ENCODE results near the gene HCN3.
A peak's percentile ranks its signal among the peaks of the same experiment; 100 is the strongest.

The HCN3 gene

GRCh38 chr1:155254228-155254713 is 23.0 kb upstream of the HCN3 start:
- DNase-seq (no peak), ATAC-seq (no peak)

GRCh38 chr1:155254714-155255242 is 22.5 kb upstream of the HCN3 start:
- DNase-seq (no peak), ATAC-seq (no peak)

DNA sequence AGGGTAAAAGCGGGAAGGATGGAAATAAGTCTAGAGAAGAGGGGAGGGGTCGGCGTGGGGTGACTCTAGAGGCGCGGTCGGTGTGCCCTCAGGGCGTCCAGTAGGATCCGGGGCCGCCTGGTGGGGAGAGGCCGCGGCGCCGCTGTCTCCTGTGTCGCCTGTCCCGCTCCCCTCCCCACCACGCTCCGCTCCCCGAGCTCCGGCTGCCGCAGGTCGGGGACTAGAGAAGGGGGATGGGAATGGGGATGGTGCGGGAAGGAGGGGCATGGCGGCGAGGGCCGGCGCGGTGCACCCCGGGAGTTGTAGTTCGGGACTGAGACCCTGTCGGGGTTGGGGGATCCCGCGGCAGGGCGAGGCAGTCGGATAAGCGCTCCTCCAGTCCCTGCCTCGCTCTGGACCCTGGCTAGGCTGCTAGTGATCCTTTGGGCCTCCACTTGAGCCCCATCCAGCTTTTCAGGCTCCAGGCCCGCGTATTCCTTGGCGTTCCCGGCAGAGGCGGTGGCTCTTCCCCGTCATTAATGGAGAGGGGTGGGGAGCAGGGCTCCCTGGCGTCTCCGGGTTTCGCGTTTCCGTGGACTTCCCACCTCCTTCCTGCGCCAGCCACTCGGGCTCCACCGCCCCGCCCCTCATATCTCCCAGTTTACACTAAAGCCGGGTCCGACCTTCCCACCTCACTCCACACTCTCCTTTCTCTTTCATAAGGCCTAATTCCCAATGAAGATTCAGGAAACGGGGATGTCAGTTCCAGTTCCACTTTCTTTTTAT is 21.8 kb upstream of the HCN3 start, which contains the start of gene ENTREP3:
ENTREP3 (minus strand) TSS at position 241 of the 765 bp plus-strand sequence. CDS start 606 bp downstream, outside the sequence.
- DNase-seq: peak; percentile 85
- peak; percentile 66 for ATAC-seq

DNA sequence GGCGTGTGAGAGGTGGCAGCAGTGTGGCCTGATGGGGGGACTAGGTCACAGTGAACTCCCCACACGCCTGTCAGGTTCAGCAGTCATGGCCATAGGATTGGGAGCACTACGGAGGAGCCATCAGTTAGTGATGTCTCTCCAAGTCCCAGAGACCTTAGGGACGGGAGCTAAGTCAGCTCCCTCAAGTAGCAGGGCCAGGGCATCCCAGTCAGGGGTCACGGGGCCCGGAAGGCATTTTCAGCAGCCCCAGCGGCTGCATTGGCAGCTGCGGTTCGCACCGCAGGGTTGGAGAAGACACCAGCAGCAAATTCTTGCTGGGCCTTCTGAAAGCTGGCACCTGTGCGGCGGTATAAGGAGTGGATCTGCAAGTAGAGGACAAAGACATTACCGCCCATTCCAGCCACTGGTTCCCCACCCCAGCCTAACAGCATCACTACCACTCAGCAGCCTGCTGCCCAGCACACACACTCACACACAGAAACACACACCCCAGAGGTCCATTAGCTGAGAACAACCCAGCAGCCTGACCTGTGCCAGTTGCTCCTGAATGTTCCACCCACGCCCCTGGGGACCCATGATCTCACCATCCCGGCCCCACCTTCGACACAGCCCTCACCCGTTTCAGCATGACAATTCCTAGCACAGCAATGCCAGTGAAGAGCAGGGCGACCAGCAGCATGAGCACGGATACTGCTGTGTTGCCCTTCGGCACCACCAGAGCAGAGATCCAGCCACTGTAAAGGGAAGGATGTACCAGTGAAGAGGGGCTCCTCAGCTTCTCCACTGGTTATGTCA is 21.0 kb upstream of the HCN3 start:
- DNase-seq (no peak), ATAC-seq (no peak)

DNA sequence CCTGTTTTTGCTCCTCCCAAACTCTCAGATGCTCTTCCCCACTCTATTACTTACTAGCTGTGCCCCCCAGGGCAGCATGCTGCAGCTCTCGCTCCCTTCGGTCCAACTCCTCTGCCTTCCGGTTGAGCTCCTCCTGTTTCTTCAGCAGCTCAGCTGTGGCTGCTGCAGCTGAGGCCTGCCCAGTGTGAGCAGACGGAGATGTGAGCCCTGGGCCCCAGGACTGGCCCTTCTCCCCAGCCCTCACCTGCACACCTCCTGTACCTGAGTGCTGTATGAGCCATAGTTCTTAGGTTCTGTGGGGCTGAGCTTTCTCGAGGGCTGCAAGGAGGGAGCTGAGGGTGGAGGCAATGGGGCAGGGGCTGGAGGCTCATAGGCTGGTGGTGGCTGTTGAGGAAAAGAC is 17.0 kb upstream of the HCN3 start:
- no peak for ATAC-seq
- no peak for DNase-seq

DNA sequence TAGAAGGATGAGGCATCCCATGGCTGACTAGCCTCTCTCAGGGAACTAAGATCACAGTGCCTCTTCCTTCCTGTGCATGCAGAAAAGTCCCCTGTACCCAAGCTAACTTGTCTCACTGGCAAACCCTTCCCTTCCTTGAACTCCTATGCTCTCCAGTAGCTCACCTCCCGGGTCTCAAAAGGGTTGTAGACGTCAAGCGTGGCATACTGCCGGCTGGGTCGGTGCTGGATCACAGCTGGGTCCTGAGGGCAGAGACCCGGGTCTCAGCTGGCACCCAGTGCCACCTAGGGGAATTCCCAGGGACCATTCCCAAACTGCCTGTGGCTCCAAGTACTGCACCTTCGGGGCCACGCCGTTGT is 15.8 kb upstream of the HCN3 start:
- peak; percentile 12 for ATAC-seq
- no peak for DNase-seq

DNA sequence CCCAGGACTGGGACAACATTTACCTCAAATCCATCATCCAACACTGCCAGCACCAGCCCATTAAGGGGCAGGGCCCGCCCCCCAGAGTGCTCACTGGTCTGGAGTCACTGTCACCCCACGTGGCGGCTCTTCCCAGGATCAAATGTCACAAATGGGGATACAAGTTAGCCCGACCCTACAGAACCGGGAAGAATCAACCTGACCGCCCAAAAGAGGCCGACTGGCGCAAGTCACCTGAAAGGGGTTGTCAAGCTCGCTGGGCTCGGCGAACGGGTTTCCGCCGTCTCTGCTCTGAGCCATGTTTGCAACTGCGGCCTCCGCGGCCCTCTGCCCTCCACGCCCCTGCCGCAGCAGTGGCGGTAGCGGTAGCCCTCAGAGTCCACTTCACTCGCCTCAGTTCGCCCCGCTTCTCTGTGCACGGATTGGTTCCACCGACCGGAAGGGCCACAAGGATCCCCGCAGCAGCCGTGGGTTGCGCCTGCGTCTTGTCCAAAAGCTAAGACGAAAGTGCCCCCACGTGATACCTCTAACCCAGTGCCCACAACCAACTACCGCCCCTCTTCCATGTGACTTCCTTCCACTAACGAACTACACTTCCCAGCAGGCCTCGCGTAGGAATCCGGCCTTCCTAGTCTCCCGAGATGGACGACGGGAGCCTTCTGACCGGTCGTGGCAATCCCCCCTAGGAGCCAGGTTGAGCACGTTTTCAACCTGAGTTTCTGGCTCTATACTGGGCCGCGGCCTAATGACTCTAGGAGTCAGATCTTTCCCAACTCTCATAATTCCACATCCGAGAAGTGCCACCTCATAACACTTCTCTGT is 15.2 kb upstream of the HCN3 start, which contains the start of gene SCAMP3:
SCAMP3 (minus strand) TSS at position 509 of the 822 bp plus-strand sequence; CDS start at position 300, 209 bp downstream.
- peak; percentile 91 for DNase-seq

DNA sequence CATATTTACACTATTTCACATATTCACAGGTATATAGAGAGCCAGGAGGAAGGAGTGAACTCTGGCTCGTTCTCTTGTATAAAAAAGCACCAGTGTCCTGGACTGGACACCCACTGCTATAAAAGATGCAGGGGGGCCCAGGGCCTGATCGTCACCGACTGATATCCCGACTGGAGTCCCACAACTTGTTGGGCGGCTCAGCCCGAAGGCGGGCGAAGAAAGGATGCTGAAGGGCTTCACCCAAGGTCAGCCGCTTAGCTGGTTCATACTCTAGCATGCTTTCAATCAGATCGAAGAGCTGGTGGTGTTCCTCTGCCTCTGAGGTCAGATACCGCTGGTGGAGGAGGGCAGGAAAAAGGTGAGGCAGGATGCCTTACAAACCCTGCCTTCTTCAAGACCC is 14.2 kb upstream of the HCN3 start:
- DNase-seq: no peak
- ATAC-seq: no peak

More for the DNA sequence above, 15.2 kb upstream of the HCN3 start, which contains the start of gene SCAMP3:
- ATAC-seq: peak; percentile 97

DNA sequence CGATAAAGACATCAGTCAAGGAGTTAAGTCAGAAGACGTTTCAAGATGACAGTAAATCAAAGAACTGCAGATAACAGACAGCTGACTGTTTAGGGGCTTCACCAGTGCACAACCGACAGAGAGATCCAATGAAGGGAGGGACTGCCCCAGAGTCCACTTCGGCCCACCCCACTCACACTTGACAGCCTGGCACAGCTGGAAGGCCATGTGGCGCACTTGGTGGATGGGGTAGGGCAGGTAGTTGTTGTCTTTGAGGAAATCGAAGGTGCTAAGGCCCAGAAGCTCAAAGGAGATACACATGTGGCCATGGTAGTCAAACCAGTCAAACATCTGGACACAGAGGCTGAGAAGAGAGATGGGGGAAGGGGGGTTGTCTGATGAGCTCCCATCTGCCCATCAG is 10.7 kb upstream of the HCN3 start:
- DNase-seq (no peak), ATAC-seq (no peak)

GRCh38 chr1:155267373-155267772 is 9.9 kb upstream of the HCN3 start:
- ATAC-seq: no peak
- DNase-seq: no peak

GRCh38 chr1:155268630-155269029 is 8.6 kb upstream of the HCN3 start:
- ATAC-seq: no peak

GRCh38 chr1:155269381-155269780 is 7.9 kb upstream of the HCN3 start:
- ATAC-seq (no peak), DNase-seq (no peak)

More at GRCh38 chr1:155268630-155269029, 8.6 kb upstream of the HCN3 start:
- DNase-seq: no peak

DNA sequence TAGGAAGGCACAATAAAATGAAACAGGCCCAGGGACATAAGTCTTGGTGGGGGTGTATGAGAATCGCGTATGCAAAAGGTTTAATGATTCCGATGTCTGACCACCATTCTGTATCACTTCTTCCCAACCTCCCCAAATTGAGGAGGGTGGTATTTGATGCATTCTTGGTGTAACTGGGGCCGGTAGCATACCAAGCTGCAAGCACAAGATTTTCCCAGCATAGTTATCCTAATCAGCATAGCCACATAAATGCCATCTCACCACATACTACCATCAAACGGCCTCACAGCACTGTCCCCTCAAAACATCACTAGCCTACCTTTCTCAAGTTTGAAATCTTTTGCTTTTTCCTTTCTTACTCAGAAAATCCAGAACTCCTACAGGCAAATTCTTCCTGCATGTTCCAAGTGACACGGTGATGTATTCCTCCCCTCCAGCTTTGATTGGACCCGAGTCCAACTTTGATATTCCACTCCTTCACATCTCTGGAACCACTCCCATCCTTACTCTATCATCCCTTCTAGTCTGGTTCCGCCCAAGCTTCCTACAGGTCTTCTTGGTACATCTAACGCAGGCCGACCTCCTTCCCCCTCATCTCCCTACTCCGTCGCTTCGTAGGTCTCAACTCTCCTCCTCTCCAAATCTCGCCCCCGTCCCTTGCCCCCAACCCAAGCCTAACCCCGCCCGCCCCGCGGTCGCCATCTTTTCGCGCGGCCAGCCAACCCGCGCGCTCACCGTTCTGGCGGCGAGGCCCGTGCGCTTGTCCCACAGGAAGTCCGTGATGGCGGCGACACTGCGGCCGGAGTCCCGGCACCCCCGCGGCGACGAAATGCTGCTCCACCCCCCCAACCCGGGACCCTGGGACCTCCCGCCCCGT is 4.6 kb upstream of the HCN3 start:
- no peak for DNase-seq
- peak; percentile 41 for ATAC-seq

DNA sequence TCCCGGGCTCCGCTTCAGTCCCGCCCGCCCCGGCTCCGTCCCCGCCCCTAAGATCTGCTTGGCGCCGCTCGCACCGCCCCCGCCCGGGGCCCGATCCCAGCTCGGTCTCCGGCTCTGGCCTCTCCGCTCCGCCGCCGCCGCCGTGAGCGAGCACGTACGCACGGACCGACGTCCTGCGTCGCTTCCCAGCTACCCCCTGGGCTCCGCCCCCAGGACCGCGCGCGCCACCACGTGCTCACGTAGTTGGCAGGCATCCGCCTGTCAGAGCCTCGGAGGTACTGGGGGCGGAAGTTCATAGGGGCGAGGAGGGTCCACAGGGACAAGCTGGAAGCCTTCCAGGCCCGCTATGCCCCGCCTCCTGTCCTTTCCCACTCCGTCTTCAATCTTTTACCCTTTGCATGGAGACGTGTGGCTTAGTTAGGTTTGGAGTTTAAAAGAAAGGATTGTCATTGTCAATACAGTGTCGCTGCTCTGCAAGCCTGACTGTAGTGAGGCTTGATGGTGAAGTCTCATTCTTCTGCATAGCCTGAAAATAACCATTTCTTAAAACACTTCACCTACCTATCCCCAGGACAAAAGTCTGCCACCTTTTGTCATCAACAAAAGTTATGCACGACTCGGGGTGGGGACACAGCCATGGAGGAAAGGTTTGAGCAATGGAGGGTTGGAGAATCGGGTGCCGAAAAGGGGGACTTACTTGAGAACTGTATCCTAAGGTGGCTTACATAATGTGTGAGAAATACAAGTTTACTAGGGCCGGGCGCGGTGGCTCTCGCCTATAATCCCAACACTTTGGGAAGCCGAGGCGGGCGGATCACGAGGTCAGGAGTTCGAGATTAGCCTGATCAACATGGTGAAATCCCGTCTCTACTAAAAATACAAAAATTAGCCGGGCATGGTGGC is 3.7 kb upstream of the HCN3 start, which contains the start of gene CLK2:
CLK2 (minus strand) TSS at position 162 of the 903 bp plus-strand sequence. CDS start 2,527 bp downstream, outside the sequence.
- ATAC-seq (peak; percentile 92), DNase-seq (peak; percentile 99)

DNA sequence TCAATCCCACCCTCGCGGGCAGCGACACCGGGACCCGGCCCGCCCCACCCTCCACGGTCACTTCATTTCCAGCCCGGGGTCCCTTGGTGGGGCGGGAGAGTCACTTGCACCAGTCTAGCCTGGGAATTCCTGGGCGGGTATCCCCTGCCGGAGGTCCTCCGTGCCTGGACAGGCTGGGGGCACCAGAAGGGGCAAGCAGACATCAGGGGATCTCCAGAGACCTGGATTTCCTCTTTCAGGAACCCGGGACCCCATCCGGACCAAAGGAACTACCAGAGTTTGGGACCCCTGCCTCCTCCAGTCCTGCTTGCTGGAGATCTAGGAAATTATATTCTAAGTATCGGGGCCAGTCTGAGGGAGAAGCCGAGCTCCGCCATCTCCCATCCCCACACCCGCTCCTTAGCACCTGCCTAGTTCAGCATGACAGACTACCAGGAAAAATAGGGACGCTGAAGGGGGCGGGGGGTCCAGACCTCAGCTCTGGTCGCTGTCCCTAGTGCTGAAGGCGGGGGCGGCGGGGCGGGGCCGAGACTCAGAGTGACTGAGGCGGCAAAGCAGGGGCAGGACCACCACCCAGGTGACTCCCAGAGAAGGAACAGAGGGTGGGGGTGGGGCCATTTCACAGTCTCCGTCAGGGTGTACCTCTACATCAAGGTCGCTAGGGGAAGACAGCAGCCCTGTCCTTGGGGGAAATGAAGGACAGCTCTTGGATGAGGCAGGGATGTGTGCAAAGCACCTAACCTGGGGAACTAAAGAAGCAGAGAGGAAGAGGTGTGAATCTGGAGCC is 832 bp downstream of the HCN3 start:
- ATAC-seq: peak; percentile 26
- peak; percentile 84 for DNase-seq

DNA sequence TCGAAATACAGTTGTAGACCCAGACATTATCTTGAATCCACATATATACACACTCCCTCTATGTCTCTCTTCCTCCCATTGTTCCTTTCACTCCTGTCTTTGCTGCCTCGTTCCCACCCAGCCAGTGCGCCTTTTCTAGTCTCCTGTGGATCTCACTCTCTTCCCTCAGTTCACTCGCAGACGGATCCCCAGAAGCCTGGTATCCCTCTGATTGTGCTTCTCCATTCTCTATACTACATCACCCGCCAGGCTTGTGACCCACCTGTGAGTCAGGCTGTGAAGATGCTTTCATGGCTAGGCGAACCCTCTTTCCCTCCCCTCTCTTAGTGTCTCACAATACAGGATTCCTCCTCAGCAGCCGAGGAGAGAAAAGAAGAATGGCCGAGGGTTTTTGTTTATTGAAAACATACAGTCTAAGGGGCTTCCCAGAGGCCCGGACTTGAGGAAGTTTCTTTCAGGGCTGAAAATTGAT is 1.5 kb downstream of the HCN3 start:
- ATAC-seq: no peak
- DNase-seq: no peak

DNA sequence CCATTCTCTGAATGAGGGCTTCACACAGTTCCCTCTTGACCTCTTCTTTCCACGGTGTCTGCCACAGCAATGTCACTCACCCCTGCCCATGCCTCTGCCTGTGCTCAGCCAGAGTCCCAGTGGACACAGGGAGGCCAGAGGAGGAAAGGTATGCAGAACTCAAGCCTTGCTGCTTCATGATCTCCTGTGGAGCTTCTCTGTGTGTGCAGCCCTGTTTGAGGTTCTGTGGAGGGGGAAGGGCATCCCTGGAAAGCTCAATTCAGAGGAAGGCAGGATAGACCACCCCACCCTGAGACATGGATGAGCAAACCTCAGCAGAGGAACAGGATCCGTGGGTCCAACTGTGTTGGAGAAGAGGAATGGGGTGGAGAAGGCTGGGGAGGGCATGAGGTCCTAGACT is 2.0 kb downstream of the HCN3 start:
- DNase-seq (no peak), ATAC-seq (no peak)

GRCh38 chr1:155282488-155283091 is 5.3 kb downstream of the HCN3 start:
- no peak for DNase-seq
- ATAC-seq: no peak
